BJ (cell line): Measurements from ENCODE around the gene TFAP2A. TPM values are rescaled to one million over a fixed set of nuclear protein-coding genes. Genes with fewer than 3 reads are reported as not detected.

ENCODE experiments used
- CTCF ChIA-PET: fragments of 350-600 bp; formaldehyde crosslinking; extraction: SDS; loops from one replicate; lab custom pipeline; 2021; ENCODE audit warnings: antibody characterized with exemption, inconsistent platforms; lab: Yijun Ruan, JAX
- POLR2A ChIA-PET: fragments of 300-600 bp; sonication (Branson Sonifier 250); formaldehyde crosslinking; extraction: SDS; loops from one replicate; lab custom pipeline; 2021; ENCODE audit warnings: antibody characterized with exemption; lab: Charles Lee
- DNase-seq: peaks from one replicate; pipeline ENCODE4 v3.0.0-alpha.2; 2011; ENCODE audit warnings: low read depth
- H3K27me3 ChIP-seq: 2 replicates; pipeline ENCODE4 v1.6.0; 2011; ENCODE audit warnings: low read length; ENCODE audit not compliant: control insufficient read depth, insufficient read depth
- H3K36me3 ChIP-seq: 2 replicates; pipeline ENCODE4 v1.5.1; 2011; ENCODE audit warnings: low read length; ENCODE audit not compliant: control insufficient read depth, insufficient read depth
- H3K4me3 ChIP-seq: 2 replicates; pipeline ENCODE4 v1.5.1; 2011; ENCODE audit warnings: low read depth, mild to moderate bottlenecking, control low read depth, low read length
- CTCF ChIP-seq: IDR thresholded peaks from 2 replicates; pipeline ENCODE4 v1.5.1; 2011; ENCODE audit warnings: low read depth, mild to moderate bottlenecking, control low read depth, inconsistent platforms, low read length, moderate library complexity; ENCODE audit not compliant: insufficient read depth
- polyA plus RNA-seq: library from polyadenylated mRNA; depleted of rRNA; stranded (reverse); fragments of >200 nt; gene quantifications from 2 replicates; pipeline ENCODE4 v1.2.3, GENCODE V29; 2011; rRNA removed
- small RNA-seq: library from RNA; depleted of rRNA; stranded (forward); fragments of <200 nt; gene quantifications from one replicate; pipeline ENCODE3, GENCODE V24; 2012; ENCODE audit warnings: low replicate concordance, low read depth; ENCODE audit not compliant: insufficient read length

The TFAP2A gene
- polyA plus RNA-seq, 1 experiment, result 14.0 TPM

DNA sequence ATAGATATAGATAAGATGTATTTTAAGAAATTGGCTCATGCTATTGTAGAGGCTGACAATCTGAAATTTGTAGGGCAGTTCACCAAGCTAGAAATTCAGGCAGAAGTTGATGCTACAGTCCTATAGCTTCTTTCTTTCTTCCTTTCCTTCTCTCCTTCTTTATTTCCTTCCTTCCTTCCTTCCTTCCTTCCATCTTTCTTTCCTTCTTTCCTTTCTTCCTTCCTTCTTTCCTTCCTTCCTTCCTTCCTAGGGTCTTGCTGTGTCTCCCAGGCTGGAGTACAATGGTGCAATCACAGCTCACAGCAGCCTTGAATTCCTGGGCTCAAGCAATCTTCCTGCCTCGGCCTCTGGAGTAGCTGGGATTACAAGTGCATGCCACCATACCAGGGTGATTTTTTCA lies 55.3 kb downstream of the TFAP2A start:
- Histone ChIP-seq H3K36me3 (no peaks in the 10 kb centered on the region), H3K4me3 (no peak overlapping the region), H3K27me3 (no peaks in the 10 kb centered on the region)
- ChIA-PET POLR2A (no interaction called here), CTCF (interaction anchor here (0.8 kb wide), 1 partner anchor 11 kb away, joined by 3 read pairs; no protein-coding TSS in a partner anchor)
- DNase-seq, result no peak
- TF ChIP-seq CTCF, result no peak

DNA sequence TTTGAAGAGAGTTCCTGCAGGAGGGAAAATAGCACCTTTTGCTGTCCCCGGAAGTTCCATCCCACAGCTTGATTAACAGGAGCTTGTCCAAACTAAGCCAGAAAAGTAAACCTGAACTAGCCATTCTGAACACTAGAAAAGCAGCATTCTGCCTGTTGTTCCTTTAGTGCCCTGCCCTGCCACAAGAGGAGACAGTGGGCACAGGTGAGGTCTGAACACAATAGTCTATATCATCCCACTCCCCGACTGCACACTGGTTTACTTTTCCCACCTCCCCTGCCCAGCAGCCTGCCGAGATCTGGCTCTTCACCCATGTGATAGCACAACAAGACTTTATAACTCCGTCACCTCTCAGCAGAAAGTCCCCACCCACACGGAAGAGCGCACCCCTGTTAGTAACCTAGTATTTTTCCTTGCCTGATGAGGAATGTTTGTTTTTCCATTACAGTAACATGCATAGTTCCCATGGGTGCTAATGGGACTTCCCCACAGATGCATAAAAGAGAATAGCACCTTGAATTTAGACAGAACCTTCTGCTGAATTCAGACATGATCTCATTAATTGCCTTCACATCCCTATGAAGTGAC lies 59.7 kb downstream of the TFAP2A start:
- no peaks in the 10 kb centered on the region for H3K27me3 ChIP-seq
- CTCF ChIA-PET, result no interaction called here
- no peak overlapping the region for H3K4me3 ChIP-seq
- no peaks in the 10 kb centered on the region for H3K36me3 ChIP-seq
- DNase-seq, result no peak
- TF ChIP-seq CTCF, result no peak
- POLR2A ChIA-PET, result no interaction called here

GRCh38 chr6:10351791-10352190 lies 63.1 kb downstream of the TFAP2A start:
- ChIA-PET CTCF (interaction anchor here (1.2 kb wide), 1 partner anchor 12 kb away, joined by 3 read pairs; no protein-coding TSS in a partner anchor), POLR2A (no interaction called here)
- no peak for TF ChIP-seq CTCF
- DNase-seq, result no peak
- Histone ChIP-seq H3K36me3 (no peaks in the 10 kb centered on the region), H3K4me3 (no peak overlapping the region), H3K27me3 (no peaks in the 10 kb centered on the region)

DNA sequence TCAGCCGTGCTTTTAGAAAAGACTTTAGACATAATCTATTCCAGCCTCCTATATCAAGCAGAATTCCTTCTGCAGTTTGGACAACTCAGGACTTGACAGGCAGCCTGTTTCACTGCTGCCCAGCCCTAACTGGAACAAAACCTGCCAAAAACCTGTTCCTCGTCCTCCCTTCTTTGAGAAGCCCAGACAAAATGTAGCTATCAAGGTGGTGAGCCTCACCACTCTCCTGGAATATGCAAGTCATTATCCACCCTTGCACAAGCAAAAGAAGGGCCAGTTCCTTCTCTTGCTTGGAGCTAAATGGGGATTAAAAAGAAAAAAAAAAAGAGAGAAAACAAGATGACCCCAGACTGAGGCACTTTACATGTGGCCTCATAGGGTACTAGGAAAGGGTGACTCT lies 64.2 kb downstream of the TFAP2A start:
- POLR2A ChIA-PET, result no interaction called here
- DNase-seq, result no peak
- Histone ChIP-seq H3K4me3 (no peak overlapping the region), H3K36me3 (no peaks in the 10 kb centered on the region), H3K27me3 (no peaks in the 10 kb centered on the region)
- CTCF ChIA-PET, result interaction anchor here (1.3 kb wide), 1 partner anchor 222 kb away, joined by 3 read pairs; no protein-coding TSS in a partner anchor
- no peak for TF ChIP-seq CTCF

DNA sequence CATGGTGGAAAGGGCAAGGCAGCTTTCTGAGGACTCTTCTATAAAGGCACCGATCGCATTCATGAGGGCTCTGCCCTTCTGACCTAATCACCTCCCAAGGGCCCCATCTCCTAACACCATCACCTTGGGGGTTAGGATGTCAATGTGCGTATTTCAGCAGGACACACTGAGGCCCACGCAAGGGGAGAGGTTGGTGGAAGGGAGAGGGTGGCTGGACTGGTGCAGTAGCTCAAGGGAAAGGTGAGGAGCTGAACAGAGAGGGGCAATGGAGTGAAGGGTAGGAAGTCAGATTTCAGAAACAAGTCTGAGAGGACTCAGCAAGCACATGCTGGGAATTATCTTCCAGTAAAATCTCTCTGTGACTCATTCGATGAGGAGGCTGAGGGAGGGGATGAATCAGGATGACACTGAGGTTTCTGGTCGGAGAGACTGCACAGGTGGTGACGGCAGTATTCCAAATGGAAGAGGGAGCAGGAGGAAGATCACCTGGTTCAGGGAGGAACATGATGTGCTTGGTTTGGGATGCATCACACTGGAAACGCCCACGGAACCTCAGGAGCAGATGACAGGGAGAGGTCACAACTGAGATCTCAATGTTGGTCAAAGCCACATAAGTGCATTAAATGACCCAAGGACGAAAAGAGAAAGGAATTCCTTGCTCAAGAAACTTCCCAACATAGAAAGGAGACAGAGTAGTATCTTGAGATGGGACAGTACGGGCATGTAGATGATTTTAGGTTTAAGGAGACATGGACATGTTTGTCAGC lies 67.1 kb downstream of the TFAP2A start:
- peak; percentile 58 for DNase-seq
- TF ChIP-seq CTCF, result no peak
- H3K36me3 ChIP-seq, result no peaks in the 10 kb centered on the region
- POLR2A ChIA-PET, result no interaction called here
- CTCF ChIA-PET, result interaction anchor here (0.9 kb wide), 1 partner anchor 8 kb away, joined by 3 read pairs; no protein-coding TSS in a partner anchor
- no peak overlapping the region for H3K4me3 ChIP-seq
- H3K27me3 ChIP-seq, result no peaks in the 10 kb centered on the region

Small RNAs within 50 kb of the gene (small RNA-seq; reads per million reads assigned to genes)
- gene MIR5689, result not detected

Other genes with a start within 250 kb of the TFAP2A start
- gene GCNT2, start 106.3 kb upstream of the TFAP2A start, polyA plus RNA-seq, result 0.04 and 0.11 TPM in 2 replicates